HCEC 1CT (cell line): ENCODE data around the gene CXCL14.

Experiments
- DNase-seq: peaks from one replicate; pipeline ENCODE4 v3.0.0-alpha.2; 2017

The CXCL14 gene

GRCh38 chr5:135578685-135579341, at the start of gene CXCL14:
CXCL14 (minus strand) TSS chr5:135578991; CDS start chr5:135578778, 213 bp downstream.
- peak; percentile 23 for DNase-seq

- DNase-seq, result no peak
These were observed 47.8 kb upstream of the CXCL14 start for GRCh38 chr5:135626636-135627035.

DNA sequence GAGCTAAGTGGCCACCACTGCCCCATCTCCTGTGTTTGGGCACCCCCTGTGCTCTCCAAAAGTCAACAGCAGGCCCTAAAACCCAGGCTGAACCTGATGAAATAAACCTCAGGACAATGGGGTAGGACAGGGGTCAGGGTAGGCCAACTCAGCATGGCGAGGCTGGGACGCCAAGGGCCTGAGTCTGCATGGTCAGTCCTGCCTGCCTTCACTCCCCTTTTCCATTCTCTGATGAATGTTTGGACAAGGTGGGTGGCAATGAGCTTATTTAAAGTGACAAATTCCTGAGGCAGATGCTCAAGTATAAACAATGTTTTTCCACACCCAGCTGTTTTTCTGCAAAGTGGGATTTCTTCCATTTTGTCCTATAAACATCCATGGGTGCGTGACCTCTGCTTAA, 47.2 kb upstream of the CXCL14 start:
- DNase-seq, result no peak

GRCh38 chr5:135625486-135625885, 46.7 kb upstream of the CXCL14 start:
- no peak for DNase-seq

GRCh38 chr5:135625061-135625460, 46.3 kb upstream of the CXCL14 start:
- DNase-seq, result no peak

- DNase-seq, result no peak
These were observed 44.5 kb upstream of the CXCL14 start for GRCh38 chr5:135623186-135623715.

GRCh38 chr5:135615581-135616260, 36.9 kb upstream of the CXCL14 start:
- no peak for DNase-seq

DNA sequence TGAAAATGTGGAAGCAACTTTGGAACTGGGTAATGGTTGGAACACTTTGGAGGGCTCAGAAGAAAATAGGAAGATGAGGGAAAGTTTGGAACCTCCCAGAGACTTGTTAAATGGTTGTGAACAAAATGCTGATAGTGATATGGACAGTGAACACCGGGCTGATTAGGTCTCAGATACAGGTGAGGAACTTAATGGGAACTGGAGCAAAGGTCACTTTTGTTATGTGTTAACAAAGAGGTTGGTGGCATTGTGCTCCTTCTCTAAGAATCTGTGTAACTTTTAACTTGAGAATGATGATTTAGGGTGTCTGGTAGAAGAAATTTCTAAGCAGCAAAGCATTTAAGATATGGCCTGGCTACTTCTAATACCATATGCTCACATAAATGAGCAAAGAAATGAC, 36.4 kb upstream of the CXCL14 start:
- DNase-seq, result no peak

DNA sequence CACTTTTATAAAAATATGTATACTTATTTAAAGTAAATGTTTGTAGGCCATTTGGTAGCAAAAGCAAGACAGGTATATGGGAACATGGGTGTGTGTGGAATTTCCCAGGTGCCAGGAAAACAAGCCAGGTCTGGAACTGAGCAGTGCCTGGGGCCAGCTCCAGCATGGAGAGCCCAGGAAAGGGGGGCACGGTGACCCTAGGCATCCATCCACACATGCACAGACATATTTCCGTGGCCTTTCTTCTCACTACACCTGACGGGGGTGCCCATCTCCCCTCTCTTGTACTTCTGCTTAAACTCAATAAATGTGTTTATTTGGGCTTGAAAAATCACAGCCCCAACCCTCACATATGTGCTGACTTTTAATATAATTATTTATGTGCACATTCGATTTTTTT, 31.2 kb upstream of the CXCL14 start:
- DNase-seq, result no peak

- no peak for DNase-seq
These were observed 30.1 kb upstream of the CXCL14 start for GRCh38 chr5:135608761-135609443.

DNA sequence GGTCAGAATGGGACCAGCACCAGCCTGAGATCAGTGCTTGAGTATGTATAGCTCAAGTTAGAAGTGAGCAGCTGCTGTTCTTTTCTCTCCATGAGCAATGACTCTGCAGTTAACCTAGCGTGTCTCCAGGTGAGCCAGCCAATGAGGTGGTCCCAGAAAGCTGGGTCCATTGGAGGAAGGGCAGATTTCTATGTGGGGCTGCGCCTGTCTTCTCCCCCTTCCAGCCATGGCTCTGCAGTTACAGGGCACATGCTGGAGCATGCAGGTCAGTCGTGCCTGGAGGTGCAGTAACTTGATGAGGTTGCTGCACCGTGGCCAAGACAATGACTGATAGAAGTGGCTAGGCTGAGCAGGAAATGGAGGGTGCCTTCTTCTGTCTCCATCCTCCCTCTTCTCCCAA, 29.6 kb upstream of the CXCL14 start:
- no peak for DNase-seq

- no peak for DNase-seq
These were observed 27.6 kb upstream of the CXCL14 start for GRCh38 chr5:135606431-135606830.

GRCh38 chr5:135605221-135605620, 26.4 kb upstream of the CXCL14 start:
- DNase-seq, result no peak

DNA sequence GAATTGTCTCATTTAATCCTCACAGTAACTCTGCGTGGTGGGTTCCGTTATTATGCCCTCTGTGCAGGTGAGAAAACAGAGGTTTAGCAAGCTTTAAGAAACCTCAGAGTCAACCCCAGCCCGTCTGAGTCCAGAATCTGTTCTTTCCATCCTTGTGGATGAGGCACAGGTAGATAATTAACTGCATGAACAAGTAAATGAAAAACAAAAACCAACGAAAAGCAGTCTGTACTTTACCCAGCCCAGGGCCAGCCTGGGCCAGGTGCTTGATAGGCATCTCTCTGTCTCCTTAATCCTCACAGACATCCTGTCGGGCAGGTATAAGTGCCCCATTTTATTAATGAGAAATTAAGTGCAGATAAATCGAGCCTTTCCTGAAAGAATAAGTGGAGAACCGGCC, 25.3 kb upstream of the CXCL14 start:
- no peak for DNase-seq

DNA sequence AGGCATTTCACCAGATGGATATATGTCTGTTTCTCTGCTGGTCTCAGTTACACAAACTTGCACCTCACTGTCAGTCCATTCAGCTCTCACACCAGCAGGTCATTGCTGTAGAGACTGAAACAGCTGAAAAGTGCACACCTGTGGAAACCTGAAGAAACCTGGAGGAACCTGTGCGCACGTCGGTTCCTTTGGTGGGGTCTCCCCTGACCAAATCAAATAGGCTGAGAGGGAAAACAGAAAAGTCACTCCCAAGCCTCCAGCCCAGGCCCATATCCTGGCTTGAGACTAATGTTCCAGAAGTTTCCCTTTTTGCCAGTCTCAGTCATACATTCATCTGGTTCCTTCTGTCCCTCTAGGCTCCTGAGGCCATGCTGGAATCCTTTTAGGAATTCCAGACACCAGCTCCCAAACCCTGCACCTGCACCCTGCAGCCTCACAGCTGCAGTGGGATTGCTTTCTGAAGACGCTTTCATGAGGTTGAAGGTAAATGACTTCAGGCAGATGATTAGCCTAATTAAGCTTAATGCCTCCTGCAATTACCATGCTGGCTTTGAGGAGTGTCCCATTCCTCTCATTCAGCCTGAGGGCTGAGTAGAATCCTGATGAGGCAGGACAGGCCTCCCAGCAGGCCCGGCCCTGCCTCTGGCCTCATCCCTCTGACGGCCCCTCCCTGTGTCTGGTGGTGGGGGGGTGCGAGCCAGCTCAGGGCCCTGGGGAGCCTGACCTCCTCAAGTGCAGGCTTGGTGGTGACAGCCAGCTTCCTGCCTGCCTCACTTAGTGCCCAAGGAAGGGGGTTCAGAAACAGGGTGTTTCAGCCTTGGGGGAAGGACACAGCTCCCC, 24.3 kb upstream of the CXCL14 start:
- DNase-seq, result no peak

DNA sequence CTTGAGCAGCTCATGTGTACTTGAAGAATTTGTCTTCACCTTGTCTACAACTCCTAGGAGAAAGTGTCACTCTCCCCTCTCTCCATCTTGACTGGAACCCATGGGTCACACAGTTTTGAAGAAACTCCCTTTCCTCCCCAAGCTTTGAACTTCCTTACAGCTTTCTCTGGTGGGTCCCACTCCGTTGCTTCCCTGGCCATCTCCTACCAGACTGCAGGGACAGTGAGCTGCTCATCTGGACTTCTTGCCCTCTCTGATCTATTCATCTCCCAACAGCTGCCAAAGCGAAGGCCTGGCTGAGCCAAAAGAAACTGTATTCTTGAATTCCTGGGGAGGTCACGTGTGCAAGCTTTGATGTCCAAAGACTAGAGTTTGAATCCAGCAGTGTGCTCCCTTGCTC, 22.7 kb upstream of the CXCL14 start:
- DNase-seq, result no peak

GRCh38 chr5:135600971-135601381, 22.2 kb upstream of the CXCL14 start:
- DNase-seq, result no peak

- DNase-seq, result no peak
These were observed 21.4 kb upstream of the CXCL14 start for GRCh38 chr5:135600152-135600570.

- DNase-seq, result no peak
These were observed 20.8 kb upstream of the CXCL14 start for GRCh38 chr5:135599421-135600151.

DNA sequence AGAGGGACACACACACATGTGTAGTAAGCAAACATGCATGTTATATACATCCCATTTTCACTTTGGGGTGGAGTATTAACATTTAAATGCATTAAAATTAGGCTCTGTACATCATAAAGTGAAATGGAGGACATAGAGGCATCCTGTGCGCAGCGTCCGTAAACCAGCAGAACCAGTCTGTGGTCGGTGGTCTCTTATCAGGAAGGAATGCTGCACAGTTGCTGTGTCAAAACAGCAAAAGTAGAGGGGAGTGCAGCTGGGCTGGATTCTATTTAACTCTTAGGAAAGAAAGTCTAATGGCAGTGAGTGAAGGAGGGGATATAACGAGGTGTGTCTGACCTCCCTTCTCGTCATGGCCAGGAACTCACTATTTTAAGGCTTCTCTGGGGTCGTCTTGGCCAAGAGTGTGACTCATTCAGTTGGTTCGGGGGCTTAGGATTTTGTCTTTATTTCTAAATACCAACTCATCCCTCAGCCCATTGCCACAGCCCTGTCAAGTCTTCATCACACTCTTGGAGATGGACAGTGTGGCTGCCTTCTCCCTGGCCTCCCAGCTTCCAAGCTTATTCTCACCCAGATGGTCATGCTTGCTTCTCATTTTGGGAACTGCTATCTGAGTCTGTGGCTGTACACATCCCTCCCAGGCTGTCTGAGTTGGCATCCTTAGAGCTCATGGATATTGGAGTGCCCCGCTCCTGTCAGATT, 20.1 kb upstream of the CXCL14 start:
- no peak for DNase-seq

- DNase-seq, result no peak
These were observed 18.0 kb upstream of the CXCL14 start for GRCh38 chr5:135596788-135597187.
